A673 (cell line): Measurements from ENCODE around the gene GLS2. TPM values are rescaled to one million over a fixed set of nuclear protein-coding genes. Genes with fewer than 3 reads are reported as not detected.
A peak's percentile ranks its signal among the peaks of the same experiment; 100 is the strongest.

Experiments
- BruUV-seq: library from RNA; stranded (reverse); fragments of 400-500 nt; replicated peaks from 2 replicates; lab custom pipeline; 2021; lab: Mats Ljungman, UMichigan
- CTCF ChIA-PET: fragments of 300-600 bp; sonication (Branson Sonifier 250); formaldehyde crosslinking; loops from one replicate; lab custom pipeline; 2022; ENCODE audit warnings: antibody characterized with exemption; lab: Charles Lee
- POLR2A ChIA-PET: fragments of 300-600 bp; sonication (Branson Sonifier 250); formaldehyde crosslinking; loops from one replicate; lab custom pipeline; 2022; ENCODE audit warnings: antibody characterized with exemption; ENCODE audit not compliant: low non-redundant PET; lab: Charles Lee
- DNase-seq: peaks from one replicate; pipeline ENCODE4 v3.0.0-alpha.2; 2015; ENCODE audit warnings: low spot score
- H3K27ac ChIP-seq: fragments of 200-600 bp; sonication (generic); 2 replicates; pipeline ENCODE4 v1.5.1; 2016; ENCODE audit warnings: mixed run types, low read depth, mild to moderate bottlenecking, mixed read lengths, antibody characterized with exemption, low read length; ENCODE audit not compliant: poor library complexity, severe bottlenecking
- H3K27me3 ChIP-seq: fragments of 200-600 bp; sonication (generic); replicated peaks from 2 replicates; pipeline ENCODE4 v1.6.1; 2017; ENCODE audit warnings: mixed run types, low read depth, mild to moderate bottlenecking, mixed read lengths, antibody characterized with exemption, low read length; ENCODE audit not compliant: insufficient read depth, poor library complexity
- H3K36me3 ChIP-seq: fragments of 200-600 bp; sonication (generic); 2 replicates; pipeline ENCODE4 v1.6.1; 2016; ENCODE audit warnings: mixed run types, mild to moderate bottlenecking, mixed read lengths, antibody characterized with exemption, low read length; ENCODE audit not compliant: insufficient read depth, poor library complexity, severe bottlenecking
- H3K4me1 ChIP-seq: fragments of 200-600 bp; sonication (generic); 2 replicates; pipeline ENCODE4 v1.6.1; 2017; ENCODE audit warnings: mixed run types, mild to moderate bottlenecking, mixed read lengths, antibody characterized with exemption, low read length; ENCODE audit not compliant: insufficient read depth, poor library complexity, severe bottlenecking
- H3K4me3 ChIP-seq: fragments of 200-600 bp; sonication (generic); 2 replicates; pipeline ENCODE4 v1.5.1; 2016; ENCODE audit warnings: low read depth, mixed run types, mild to moderate bottlenecking, mixed read lengths, low read length; ENCODE audit not compliant: poor library complexity, severe bottlenecking
- H3K9me3 ChIP-seq: fragments of 200-600 bp; sonication (generic); 2 replicates; pipeline ENCODE4 v1.6.1; 2016; ENCODE audit warnings: mixed run types, low read depth, mild to moderate bottlenecking, mixed read lengths, antibody characterized with exemption, low read length; ENCODE audit not compliant: poor library complexity, severe bottlenecking
- CTCF ChIP-seq: fragments of 300-800, 200-600 bp; sonication (generic); conservative IDR thresholded peaks from 2 replicates; pipeline ENCODE4 v1.5.1; 2017; ENCODE audit warnings: low read depth, mild to moderate bottlenecking, antibody characterized with exemption, low read length, moderate library complexity, mixed read lengths
- EZH2 ChIP-seq: fragments of 200-600 bp; sonication (generic); IDR thresholded peaks from 2 replicates; pipeline ENCODE4 v1.6.1; 2017; ENCODE audit warnings: borderline replicate concordance, low read depth, mild to moderate bottlenecking, mixed read lengths, antibody characterized with exemption, low read length; ENCODE audit not compliant: poor library complexity, severe bottlenecking
- intact Hi-C: fragments of 100-400 bp; cut with micrococcal nuclease; formaldehyde crosslinking; loops from one replicate; pipeline ENCODE4 v1.10.0; 2022; ENCODE audit not compliant: unreplicated experiment
- total RNA-seq: library from RNA; stranded (reverse); gene quantifications from 2 replicates; pipeline ENCODE4 v1.2.3, GENCODE V29; 2021

Gene GLS2
- total RNA-seq, 1 experiment from 2014 or later = not detected

GRCh38 chr12:56521590-56522371 lies 33.8 kb upstream of the GLS2 start, which contains the start of gene RBMS2:
RBMS2 (plus strand) TSS chr12:56521820; CDS start chr12:56522024, 204 bp downstream.
- Histone ChIP-seq H3K27ac (peak within 1 kb of the TSS; percentile 83), H3K4me1 (peaks cover 25% of the 10 kb centered on the region), H3K4me3 (peak within 1 kb of the TSS; percentile 54), H3K27me3 (no peaks in the 10 kb centered on the region), H3K9me3 (no peaks in the 10 kb centered on the region), H3K36me3 (no peaks in the 10 kb centered on the region)
- TF ChIP-seq EZH2 (no peak), CTCF (no peak)
- ChIA-PET CTCF (interaction anchor here (0.6 to 1.4 kb wide), 4 partner anchors 51 to 444 kb away, joined by 3 to 18 read pairs (median 4); no protein-coding TSS in a partner anchor), POLR2A (interaction anchor here (0.6 kb wide), 2 partner anchors 115 to 674 kb away, joined by 3 to 17 read pairs; no protein-coding TSS in a partner anchor)
- DNase-seq = peak; percentile 95
- intact Hi-C loops = loop anchor here (2.0 kb wide), 1 partner anchor 51 kb away; no protein-coding TSS in a partner anchor
- no TSS peak for BruUV-seq

GRCh38 chr12:56521209-56521589 lies 33.2 kb upstream of the GLS2 start:
- ChIA-PET POLR2A (interaction anchor here (0.6 kb wide), 2 partner anchors 116 to 673 kb away, joined by 3 to 17 read pairs; no protein-coding TSS in a partner anchor), CTCF (interaction anchor here (0.6 to 1.4 kb wide), 4 partner anchors 52 to 443 kb away, joined by 3 to 18 read pairs (median 4); no protein-coding TSS in a partner anchor)
- Histone ChIP-seq H3K4me3 (peak overlapping the region; percentile 54), H3K27me3 (no peaks in the 10 kb centered on the region), H3K4me1 (peaks cover 19% of the 10 kb centered on the region), H3K9me3 (no peaks in the 10 kb centered on the region), H3K27ac (peak overlapping the region; percentile 75), H3K36me3 (no peaks in the 10 kb centered on the region)
- no peak for DNase-seq
- TF ChIP-seq CTCF (no peak), EZH2 (no peak)
- intact Hi-C loops = loop anchor here (2.0 kb wide), 1 partner anchor 52 kb away; no protein-coding TSS in a partner anchor
- no TSS peak for BruUV-seq

GRCh38 chr12:56520506-56520905 lies 32.5 kb upstream of the GLS2 start:
- H3K4me1 ChIP-seq = peaks cover 19% of the 10 kb centered on the region
- peak overlapping the region; percentile 13 for H3K27ac ChIP-seq
- no peaks in the 10 kb centered on the region for H3K36me3 ChIP-seq
- TF ChIP-seq EZH2 = no peak
- H3K4me3 ChIP-seq = no peak overlapping the region
- intact Hi-C loops = loop anchor here (2.0 kb wide), 1 partner anchor 52 kb away; no protein-coding TSS in a partner anchor
- ChIA-PET CTCF (interaction anchor here (0.7 to 1.4 kb wide), 2 partner anchors 67 to 116 kb away, joined by 3 to 18 read pairs; no protein-coding TSS in a partner anchor), POLR2A (no interaction called here)
- H3K9me3 ChIP-seq = no peaks in the 10 kb centered on the region
- no TSS peak for BruUV-seq
- no peak for DNase-seq
- no peaks in the 10 kb centered on the region for H3K27me3 ChIP-seq
